Heart left ventricle (tissue), 13 donors: ENCODE measurements around the gene DPP9.

Source experiments
- CTCF ChIP-seq, 12 donors: fragments of 200-600 bp; sonication (generic) in 4 of 12; IDR thresholded peaks; one replicate each; pipeline versions ENCODE4 v1.5.0 to v1.8.0; 2018 to 2022; ENCODE audit warnings: antibody characterized with exemption in 12 of 12, mild to moderate bottlenecking in 5 of 12
- POLR2A ChIP-seq, 2 donors: fragments of 450-650 bp; IDR thresholded peaks; one replicate each; pipeline ENCODE4 v1.6.1; 2017; ENCODE audit warnings: antibody characterized with exemption in 2 of 2, mild to moderate bottlenecking in 2 of 2, moderate library complexity in 2 of 2
- donor health status: ischemic (EF 13 %, LVEDD 7.1; RV severe dilation, severe dysfunction).
- donor health status: DM: no; HTN: yes; CAD: no.
- donor health status: DM: no; HTN: no; CAD: no.
- donor health status: ischemic (EF 25% LVEDD 6.9; RV normal size, moderate dysfunction).
- donor health status: ischemic (EF 25% LVEDD 5.7; RV mildly dilated, moderate dysfunction).
- donor health status: ischemic (EF 35%, LVEDD 5.7; RV mildly dilated, moderate dysfunction).
- donor health status: nonischemic (EF 11% LVEDD 7.7; RV severe dilation, severe dysfunction).
- donor health status: DM: yes; HTN: yes; CAD: no.
- donor health status: PGD.
- donor health status: ischemic (EF 29% LVEDD 5.4; RV normal size, mild dysfunction).
- donor health status: nonischemic (EF 23%, LVEDD 6.1; RV moderate dilation, normal function).

DNA sequence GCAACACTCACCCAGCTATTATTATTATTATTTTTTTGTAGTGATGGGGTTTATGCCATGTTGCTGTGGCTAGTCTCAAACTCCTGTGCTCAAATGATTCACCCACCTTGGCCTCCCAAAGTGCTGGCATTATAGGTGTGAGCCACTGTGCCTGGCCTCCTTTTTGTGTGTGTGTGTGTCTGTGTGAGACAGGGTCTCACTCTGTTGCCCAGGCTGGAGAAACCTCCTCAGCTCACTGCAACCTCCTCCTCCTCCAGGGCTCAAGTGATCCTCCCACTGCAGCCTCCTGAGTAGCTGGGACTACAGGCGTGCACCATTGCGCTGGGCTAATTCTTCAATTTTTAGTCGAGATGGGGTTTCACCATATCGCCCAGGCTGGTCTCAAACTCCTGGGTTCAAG, 49.9 kb downstream of the DPP9 start:
- TF ChIP-seq CTCF (IDR thresholded peaks at IDR 0.05) (no peak), POLR2A (IDR thresholded peaks at IDR 0.05) (no peak)
